HG03469 (cell line): ENCODE data around the gene RNF212.
A peak's percentile ranks its signal among the peaks of the same experiment; 100 is the strongest.

Experiments
- ATAC-seq: cut with Tn5 transposase; IDR thresholded peaks from one replicate; pipeline ENCODE4 v1.9.1; 2021; ENCODE audit warnings: mild to moderate bottlenecking, moderate library complexity, moderate number of reproducible peaks; ENCODE audit not compliant: unreplicated experiment

The RNF212 gene

GRCh38 chr4:1090465-1091440 is 22.6 kb downstream of the RNF212 start:
- ATAC-seq = no peak

- no peak for ATAC-seq
These were observed 23.3 kb downstream of the RNF212 start for GRCh38 chr4:1090036-1090435.

GRCh38 chr4:1087371-1087770 is 26.0 kb downstream of the RNF212 start:
- ATAC-seq = no peak

- no peak for ATAC-seq
These were observed 27.4 kb downstream of the RNF212 start for GRCh38 chr4:1086011-1086410.

GRCh38 chr4:1085404-1085799 is 28.0 kb downstream of the RNF212 start:
- no peak for ATAC-seq

GRCh38 chr4:1084796-1085403 is 28.5 kb downstream of the RNF212 start:
- no peak for ATAC-seq

- no peak for ATAC-seq
These were observed 29.0 kb downstream of the RNF212 start for GRCh38 chr4:1084394-1084793.

- ATAC-seq = no peak
These were observed 30.9 kb downstream of the RNF212 start for GRCh38 chr4:1082215-1083182.

GRCh38 chr4:1081689-1082040 is 31.7 kb downstream of the RNF212 start:
- ATAC-seq = no peak

- ATAC-seq = no peak
These were observed 32.2 kb downstream of the RNF212 start for GRCh38 chr4:1080961-1081688.

- no peak for ATAC-seq
These were observed 32.9 kb downstream of the RNF212 start for GRCh38 chr4:1080432-1080831.

GRCh38 chr4:1079711-1080265 is 33.6 kb downstream of the RNF212 start:
- ATAC-seq = no peak

- no peak for ATAC-seq
These were observed 34.9 kb downstream of the RNF212 start for GRCh38 chr4:1078490-1078889.

GRCh38 chr4:1077711-1078477 is 35.5 kb downstream of the RNF212 start:
- ATAC-seq = no peak

GRCh38 chr4:1075809-1076699 is 37.3 kb downstream of the RNF212 start:
- no peak for ATAC-seq

GRCh38 chr4:1075225-1075624 is 38.1 kb downstream of the RNF212 start:
- no peak for ATAC-seq

GRCh38 chr4:1074077-1074476 is 39.3 kb downstream of the RNF212 start:
- no peak for ATAC-seq

GRCh38 chr4:1072830-1073446 is 40.4 kb downstream of the RNF212 start:
- ATAC-seq = peak; percentile 52
